K562 (cell line): ENCODE results near the gene TRERF1. TPM values are rescaled to one million over a fixed set of nuclear protein-coding genes. Genes with fewer than 3 reads are reported as not detected.

ENCODE experiments used
- COPS2 ChIP-seq: fragments of 450-650 bp; conservative IDR thresholded peaks from 2 replicates; pipeline ENCODE4 v1.6.1; 2016; ENCODE audit warnings: mild to moderate bottlenecking, moderate library complexity
- DNMT1 ChIP-seq: fragments of 450-650 bp; IDR thresholded peaks from 2 replicates; pipeline ENCODE4 v1.6.1; 2016; ENCODE audit warnings: antibody characterized with exemption, mild to moderate bottlenecking
- FIP1L1 ChIP-seq: fragments of 200-400 bp; formaldehyde crosslinking; IDR thresholded peaks from 2 replicates; pipeline ENCODE4 v1.6.1; 2018; ENCODE audit warnings: mild to moderate bottlenecking, low read depth, low read length; ENCODE audit not compliant: poor library complexity, severe bottlenecking
- HDAC3 ChIP-seq: fragments of 450-650 bp; IDR thresholded peaks from 2 replicates; pipeline ENCODE4 v1.6.1; 2018; ENCODE audit warnings: borderline replicate concordance, mild to moderate bottlenecking, moderate library complexity; ENCODE audit not compliant: partially characterized antibody
- IRF1 ChIP-seq: sonication (generic); formaldehyde crosslinking; IDR thresholded peaks from 2 replicates; pipeline ENCODE4 v1.8.0; 2022; ENCODE audit warnings: missing genetic modification reagents, mild to moderate bottlenecking, borderline replicate concordance
- KDM5B ChIP-seq: fragments of 200-600 bp; sonication (generic); IDR thresholded peaks from 2 replicates; pipeline ENCODE4 v1.6.1; 2012; ENCODE audit warnings: low read depth, mild to moderate bottlenecking, moderate library complexity, low read length, control low read depth, inconsistent platforms; ENCODE audit not compliant: insufficient replicate concordance
- MCM2 ChIP-seq: fragments of 450-650 bp; IDR thresholded peaks from 2 replicates; pipeline ENCODE4 v1.6.1; 2017; ENCODE audit warnings: low read depth, mild to moderate bottlenecking
- NFATC3 ChIP-seq: fragments of 450-650 bp; IDR thresholded peaks from 2 replicates; pipeline ENCODE4 v1.6.1; 2017; ENCODE audit warnings: mild to moderate bottlenecking
- PURB ChIP-seq: sonication (generic); formaldehyde crosslinking; IDR thresholded peaks from 2 replicates; pipeline ENCODE4 v1.9.0; 2021; ENCODE audit warnings: low read depth, mild to moderate bottlenecking, missing genetic modification reagents
- RBM34 ChIP-seq: fragments of 200-400 bp; formaldehyde crosslinking; IDR thresholded peaks from 2 replicates; pipeline ENCODE4 v1.6.1; 2018; ENCODE audit warnings: low read length, borderline replicate concordance; ENCODE audit not compliant: insufficient read depth
- RCOR1 ChIP-seq, 2 experiments: IDR thresholded peaks; 2 replicates each; pipeline ENCODE4 v1.6.1; 2012; ENCODE audit warnings: low read depth in 2 of 2, low read length in 2 of 2, borderline replicate concordance in 1 of 2, improper control_type of control experiment in 1 of 2
- RFX1 ChIP-seq: fragments of 450-650 bp; IDR thresholded peaks from 2 replicates; pipeline ENCODE4 v1.6.1; 2016; ENCODE audit warnings: mild to moderate bottlenecking, moderate library complexity
- ZBED1 ChIP-seq: IDR thresholded peaks from 2 replicates; pipeline ENCODE4 v1.6.1; 2014
- ZBTB33 ChIP-seq: sonication (generic); formaldehyde crosslinking; IDR thresholded peaks from 2 replicates; pipeline ENCODE4 v1.8.1; 2023; ENCODE audit warnings: mild to moderate bottlenecking, missing genetic modification reagents
- ZNF197 ChIP-seq: fragments of 200-800 bp; sonication (Bioruptor generic); IDR thresholded peaks from 2 replicates; pipeline ENCODE4 v1.6.1; 2016; ENCODE audit warnings: low read depth, missing genetic modification characterization, missing compliant biosample characterization
- ZNF639 ChIP-seq, 2 experiments: fragments of 200-800 bp in 1 of 2; sonication (Bioruptor generic) in 1 of 2; sonication (generic) in 1 of 2; formaldehyde crosslinking in 1 of 2; IDR thresholded peaks in 1 of 2; conservative IDR thresholded peaks in 1 of 2; 2 replicates each; pipeline versions ENCODE4 v1.5.0 to v1.6.1; 2016 to 2020; ENCODE audit warnings: missing compliant biosample characterization in 1 of 2, missing genetic modification characterization in 1 of 2, missing genetic modification reagents in 1 of 2
- ZNF695 ChIP-seq: fragments of 450-650 bp; formaldehyde crosslinking; IDR thresholded peaks from 2 replicates; pipeline ENCODE4 v1.4.0; 2020; ENCODE audit warnings: mild to moderate bottlenecking, moderate library complexity
- polyA plus RNA-seq, 8 experiments: library from polyadenylated mRNA; depleted of rRNA in 4 of 8; stranded (reverse) in 5 of 8; unstranded in 3 of 8; fragments of >200 nt; fragmentation: Nextera tagmentation in 2 of 8; fragmentation: Illumina TruSeq in 1 of 8; extraction: Ambion mirVana in 2 of 8; extraction: Trizol in 1 of 8; gene quantifications; 2 replicates each; pipeline versions ENCODE4 v1.2.1 to v1.2.3, GENCODE V29; 2011 to 2014; ENCODE audit warnings: inconsistent platforms in 1 of 8, missing spikeins in 1 of 8
- total RNA-seq, 7 experiments: library from RNA; depleted of rRNA in 6 of 7; stranded (reverse); fragments of >200 nt in 6 of 7; fragmentation: Illumina TruSeq in 2 of 7; extraction: Trizol in 2 of 7; gene quantifications; 2 replicates each; pipeline versions ENCODE4 v1.2.1 to v1.2.3, GENCODE V29; 2011 to 2021; ENCODE audit warnings: low replicate concordance in 1 of 7
- TF ChIP-seq, protein P1 (sequence below): fragments of 450-650 bp; formaldehyde crosslinking; IDR thresholded peaks from 2 replicates; pipeline ENCODE4 v1.4.0; 2022; ENCODE audit warnings: mild to moderate bottlenecking, moderate library complexity

Gene TRERF1
- total and polyA plus RNA-seq, 9 of the 15 experiments (the other 6 are each of a cell fraction or from before 2014, with no cell fraction given), result 0.04 to 0.20 (median 0.07) TPM; not detected in 3

- TF ChIP-seq ZBTB33 (CRISPR knock-in tag) (peak; percentile 33; the same call in 1 of the 2 replicates), DNMT1 (peak; percentile 53; the same call in 1 of the 2 replicates), MCM2 (peak; percentile 52; the same call in 1 of the 2 replicates), ZNF639 (CRISPR knock-in tag; conservative IDR thresholded peaks at IDR 0.05 in 1 of 2, IDR thresholded peaks at IDR 0.05 in 1 of 2) (peak in 1 of 2 experiments; percentile 92; a peak in 2 of 4 replicates), RCOR1 (IDR thresholded peaks at IDR 0.05; ENCODE audit: borderline replicate concordance in 1 of 2, low read depth in 2 of 2, low read length in 2 of 2) (peak in 1 of 2 experiments; percentile 6; a peak in 1 of 4 replicates), COPS2 (no peak), RBM34 (no peak), IRF1 (CRISPR knock-in tag) (no peak), PURB (CRISPR knock-in tag) (no peak), ZBED1 (0 out of 2 replicates have a peak, but pooled peaks have one; percentile 39), FIP1L1 (no peak), NFATC3 (peak; percentile 69), KDM5B (peak; percentile 83), ZNF197 (CRISPR knock-in tag) (no peak), ZNF695 (CRISPR knock-in tag) (no peak), RFX1 (no peak), HDAC3 (peak; percentile 48)
- TF ChIP-seq, protein P1, sequence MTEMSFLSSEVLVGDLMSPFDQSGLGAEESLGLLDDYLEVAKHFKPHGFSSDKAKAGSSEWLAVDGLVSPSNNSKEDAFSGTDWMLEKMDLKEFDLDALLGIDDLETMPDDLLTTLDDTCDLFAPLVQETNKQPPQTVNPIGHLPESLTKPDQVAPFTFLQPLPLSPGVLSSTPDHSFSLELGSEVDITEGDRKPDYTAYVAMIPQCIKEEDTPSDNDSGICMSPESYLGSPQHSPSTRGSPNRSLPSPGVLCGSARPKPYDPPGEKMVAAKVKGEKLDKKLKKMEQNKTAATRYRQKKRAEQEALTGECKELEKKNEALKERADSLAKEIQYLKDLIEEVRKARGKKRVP, result 0 out of 2 replicates have a peak, but pooled peaks have one; percentile 9
Measured at GRCh38 chr6:42217519-42218367, 234.0 kb downstream of the TRERF1 start, which contains the start of gene MRPS10 (continued).
